ENCODE data around the gene CACNA1C.

DNA sequence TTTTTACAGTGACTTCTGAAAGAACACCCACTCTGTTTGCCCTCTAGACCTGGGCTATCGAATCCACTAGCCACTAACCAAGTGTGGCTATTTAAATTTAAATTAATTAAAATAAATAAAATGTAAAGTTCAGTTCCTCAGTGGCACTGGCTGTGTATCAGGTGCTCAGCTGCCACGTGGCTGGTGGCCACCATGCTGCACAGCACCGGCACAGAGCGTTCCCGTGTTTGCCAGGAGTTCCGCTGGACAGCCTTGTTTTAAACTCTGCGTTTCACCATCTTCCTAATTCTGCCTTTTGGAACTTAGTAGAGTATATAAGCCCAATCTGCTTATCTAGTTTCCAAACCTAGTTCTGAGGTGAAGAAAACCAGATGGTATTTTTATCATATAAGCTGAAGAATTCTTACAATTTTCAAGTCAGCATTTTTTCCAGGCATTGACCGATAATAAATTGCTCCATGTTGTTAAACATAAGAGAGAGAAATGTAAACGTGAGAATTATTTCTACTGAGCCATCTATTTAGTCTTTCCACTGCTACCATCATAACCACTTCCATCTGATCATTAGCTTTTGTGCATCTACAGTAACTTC lies 339.0 kb downstream of the CACNA1C start:
- TF ChIP-seq, protein P1, sequence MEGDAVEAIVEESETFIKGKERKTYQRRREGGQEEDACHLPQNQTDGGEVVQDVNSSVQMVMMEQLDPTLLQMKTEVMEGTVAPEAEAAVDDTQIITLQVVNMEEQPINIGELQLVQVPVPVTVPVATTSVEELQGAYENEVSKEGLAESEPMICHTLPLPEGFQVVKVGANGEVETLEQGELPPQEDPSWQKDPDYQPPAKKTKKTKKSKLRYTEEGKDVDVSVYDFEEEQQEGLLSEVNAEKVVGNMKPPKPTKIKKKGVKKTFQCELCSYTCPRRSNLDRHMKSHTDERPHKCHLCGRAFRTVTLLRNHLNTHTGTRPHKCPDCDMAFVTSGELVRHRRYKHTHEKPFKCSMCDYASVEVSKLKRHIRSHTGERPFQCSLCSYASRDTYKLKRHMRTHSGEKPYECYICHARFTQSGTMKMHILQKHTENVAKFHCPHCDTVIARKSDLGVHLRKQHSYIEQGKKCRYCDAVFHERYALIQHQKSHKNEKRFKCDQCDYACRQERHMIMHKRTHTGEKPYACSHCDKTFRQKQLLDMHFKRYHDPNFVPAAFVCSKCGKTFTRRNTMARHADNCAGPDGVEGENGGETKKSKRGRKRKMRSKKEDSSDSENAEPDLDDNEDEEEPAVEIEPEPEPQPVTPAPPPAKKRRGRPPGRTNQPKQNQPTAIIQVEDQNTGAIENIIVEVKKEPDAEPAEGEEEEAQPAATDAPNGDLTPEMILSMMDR (IDR thresholded peaks at IDR 0.05), result no peak
- no peak for TF ChIP-seq POLR2A (IDR thresholded peaks at IDR 0.05)
- no peak for TF ChIP-seq EP300 (IDR thresholded peaks at IDR 0.05)
- TF ChIP-seq POLR2AphosphoS5 (IDR thresholded peaks at IDR 0.05), result no peak
